GM11168 (cell line): ENCODE results near the gene USP4.
"Not testable (repeated sequence)": the region's sequence is repeated elsewhere in the genome, so short reads cannot be mapped to it uniquely, and the experiment has no call there.

Source experiments
- in situ Hi-C: fragments of 300-500 bp; cut with MboI; formaldehyde crosslinking; loops from one replicate; pipeline ENCODE4 v1.12.0; 2022; ENCODE audit warnings: low sequenced_read_pairs; ENCODE audit not compliant: unreplicated experiment

The USP4 gene

GRCh38 chr3:49339941-49340800 is at the start of gene USP4:
Gene USP4 (minus strand): TSS chr3:49340053. CDS start chr3:49340024, 29 bp downstream.
- in situ Hi-C loops, result loop anchor here (5.0 kb wide), 1 partner anchor 107 kb away; no protein-coding TSS in a partner anchor

GRCh38 chr3:49389297-49389696 is 49.4 kb upstream of the USP4 start:
- in situ Hi-C loops, result no loop called here

- in situ Hi-C loops, result no loop called here
Observed at GRCh38 chr3:49388289-49388820, 48.5 kb upstream of the USP4 start.

DNA sequence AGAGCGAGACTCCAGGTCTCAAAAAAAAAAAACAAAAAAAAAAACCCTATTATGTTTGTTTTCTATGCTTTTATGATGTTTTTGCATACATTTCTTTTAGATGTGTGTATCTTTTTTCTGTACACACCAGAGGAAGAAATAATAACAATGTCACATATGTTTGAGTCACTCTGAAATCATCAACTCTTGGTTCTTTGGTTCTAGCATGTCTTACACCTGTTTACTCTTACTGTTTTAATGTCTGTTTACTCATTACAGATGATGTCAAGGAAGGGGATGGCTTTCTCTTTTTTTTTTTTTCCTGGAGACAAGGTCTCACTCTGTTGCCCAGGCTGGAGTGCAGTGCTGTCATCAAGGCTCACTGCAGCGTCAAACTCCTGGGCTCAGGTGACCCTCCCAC is 47.9 kb upstream of the USP4 start:
- in situ Hi-C loops, result no loop called here

DNA sequence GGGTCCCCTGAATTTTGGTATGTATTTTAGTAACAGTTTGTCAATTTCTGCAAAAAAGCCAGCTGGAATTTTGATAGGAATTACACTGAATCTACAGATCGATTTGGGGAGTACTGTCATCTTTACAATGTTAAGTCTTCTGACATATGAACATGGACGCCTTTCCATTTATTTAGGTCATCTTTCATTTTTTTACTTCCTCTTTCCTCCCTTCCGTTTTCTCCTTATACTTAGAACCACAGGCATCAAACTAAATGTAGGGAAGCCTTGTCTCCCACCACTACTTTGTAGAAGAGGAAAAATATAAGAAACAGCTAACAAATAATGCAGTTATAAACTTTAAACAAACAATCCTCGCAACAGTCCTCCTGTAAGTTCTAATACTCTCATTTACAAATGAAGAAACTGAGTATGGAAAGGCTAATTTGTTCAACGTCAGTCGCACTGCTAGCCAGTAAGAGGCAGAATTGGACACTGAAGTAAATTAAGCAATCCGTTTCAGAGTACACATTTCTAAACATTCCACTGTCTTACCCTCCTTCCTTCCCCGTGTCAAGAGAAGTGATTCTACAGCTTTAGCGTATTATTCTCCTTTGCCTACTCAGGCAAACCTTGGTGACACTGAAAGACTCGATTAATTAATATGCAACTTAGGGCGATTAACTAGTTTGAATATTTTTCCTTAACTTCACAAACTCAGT is 46.4 kb upstream of the USP4 start:
- in situ Hi-C loops, result no loop called here

DNA sequence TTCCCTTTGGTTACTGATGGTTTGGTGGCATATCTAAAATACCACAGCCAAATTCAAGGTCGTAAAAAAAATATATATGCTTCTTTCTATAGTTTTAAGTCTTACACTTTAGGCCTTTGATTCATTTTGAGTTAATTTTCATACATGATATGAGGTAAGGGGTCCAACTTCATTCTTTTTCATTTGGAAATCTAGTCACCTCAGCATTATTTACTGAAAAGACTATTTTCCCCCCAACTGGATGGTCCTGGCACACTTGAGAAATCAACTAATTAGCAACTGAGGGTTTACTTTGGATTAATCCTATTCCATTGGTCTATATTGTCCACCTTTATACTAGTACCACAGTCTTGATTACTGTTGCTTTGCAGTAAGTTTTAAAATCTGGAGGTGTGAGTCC is 45.8 kb upstream of the USP4 start:
- in situ Hi-C loops, result no loop called here

DNA sequence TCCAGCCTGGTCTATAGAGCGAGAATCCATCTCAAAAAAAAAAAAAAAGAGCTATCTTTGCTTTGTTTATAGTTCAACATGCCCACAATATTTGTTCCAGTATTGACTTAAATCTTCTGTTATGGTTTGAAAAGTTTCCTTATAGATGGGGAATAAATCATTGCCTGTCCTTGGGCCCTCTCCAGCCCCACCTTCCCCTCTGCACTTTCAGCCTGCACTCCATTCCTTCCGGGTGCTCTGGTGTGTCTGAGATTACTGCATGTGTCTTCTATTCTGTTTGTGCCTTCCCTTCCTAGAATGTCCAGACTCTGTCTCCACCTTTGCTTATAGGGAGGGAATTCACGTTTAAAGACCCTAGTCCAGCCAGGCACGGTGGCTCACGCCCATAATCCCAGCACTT is 43.5 kb upstream of the USP4 start:
- in situ Hi-C loops, result no loop called here

DNA sequence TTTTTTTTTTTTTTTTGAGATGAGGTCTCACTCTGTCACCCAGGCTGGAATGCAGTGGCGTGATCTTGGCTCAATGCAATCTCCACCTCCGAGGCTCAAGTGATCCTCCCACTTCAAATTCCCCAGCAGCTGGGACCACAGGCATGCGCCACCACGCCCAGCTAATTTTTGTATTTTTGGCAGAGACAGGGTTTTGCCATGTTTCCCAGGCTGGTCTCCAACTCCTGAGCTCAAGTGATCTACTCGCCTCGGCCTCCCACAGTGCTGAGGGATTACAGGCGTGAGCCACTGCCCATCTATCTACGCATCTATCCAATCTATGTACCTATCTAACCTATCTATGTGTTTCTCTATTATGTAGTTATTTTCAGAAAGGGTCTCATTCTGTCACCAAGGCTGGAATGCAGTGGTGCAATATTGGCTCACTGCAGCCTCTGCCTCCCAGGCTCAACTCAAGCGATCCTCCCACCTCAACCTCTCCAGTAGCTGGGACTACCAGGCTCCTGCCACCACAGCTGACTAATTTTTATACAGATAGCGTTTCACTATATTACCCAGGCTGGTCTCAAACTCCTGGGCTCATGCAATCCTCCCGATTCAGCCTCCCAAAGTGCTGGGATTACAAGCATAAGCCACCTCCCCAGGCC is 38.5 kb upstream of the USP4 start:
- in situ Hi-C loops, result no loop called here

DNA sequence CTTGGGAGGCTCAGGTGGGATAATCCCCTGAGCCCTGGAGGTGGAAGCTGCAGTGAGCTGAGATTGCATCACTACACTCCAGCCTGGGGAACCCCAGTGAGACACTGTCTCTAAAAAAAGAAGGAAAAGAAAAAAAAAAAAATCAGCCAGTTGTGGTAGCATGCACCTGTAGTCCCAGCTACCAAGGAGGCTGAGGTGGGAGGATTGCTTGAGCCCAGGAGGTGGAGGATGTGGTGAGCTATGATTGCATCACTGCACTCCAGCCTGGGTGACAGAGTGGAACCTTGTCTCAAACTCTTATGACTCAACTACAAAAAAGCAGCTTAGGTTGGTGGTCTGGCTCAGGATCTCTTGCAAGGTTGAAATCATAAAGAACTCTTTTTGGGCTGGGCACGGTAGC is 37.6 kb upstream of the USP4 start:
- in situ Hi-C loops, result no loop called here

DNA sequence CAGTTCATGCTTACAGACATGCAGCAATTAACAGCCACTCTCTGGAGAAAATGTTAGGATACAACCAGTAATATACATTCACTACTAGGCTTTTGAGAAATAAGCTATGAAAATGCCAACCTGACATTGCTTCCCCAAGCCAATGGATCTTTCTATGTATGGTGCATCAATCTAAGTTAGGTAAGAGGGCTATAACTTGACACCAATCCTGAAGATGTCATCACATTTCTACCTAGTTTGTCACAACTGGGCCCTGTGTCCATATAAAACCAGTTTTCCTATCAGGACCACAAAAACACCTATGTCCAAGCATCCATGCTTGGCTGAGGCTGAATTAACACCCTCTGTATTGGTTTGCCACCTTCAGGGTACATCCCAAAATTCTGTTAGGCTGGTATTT is 32.1 kb upstream of the USP4 start:
- in situ Hi-C loops, result no loop called here

DNA sequence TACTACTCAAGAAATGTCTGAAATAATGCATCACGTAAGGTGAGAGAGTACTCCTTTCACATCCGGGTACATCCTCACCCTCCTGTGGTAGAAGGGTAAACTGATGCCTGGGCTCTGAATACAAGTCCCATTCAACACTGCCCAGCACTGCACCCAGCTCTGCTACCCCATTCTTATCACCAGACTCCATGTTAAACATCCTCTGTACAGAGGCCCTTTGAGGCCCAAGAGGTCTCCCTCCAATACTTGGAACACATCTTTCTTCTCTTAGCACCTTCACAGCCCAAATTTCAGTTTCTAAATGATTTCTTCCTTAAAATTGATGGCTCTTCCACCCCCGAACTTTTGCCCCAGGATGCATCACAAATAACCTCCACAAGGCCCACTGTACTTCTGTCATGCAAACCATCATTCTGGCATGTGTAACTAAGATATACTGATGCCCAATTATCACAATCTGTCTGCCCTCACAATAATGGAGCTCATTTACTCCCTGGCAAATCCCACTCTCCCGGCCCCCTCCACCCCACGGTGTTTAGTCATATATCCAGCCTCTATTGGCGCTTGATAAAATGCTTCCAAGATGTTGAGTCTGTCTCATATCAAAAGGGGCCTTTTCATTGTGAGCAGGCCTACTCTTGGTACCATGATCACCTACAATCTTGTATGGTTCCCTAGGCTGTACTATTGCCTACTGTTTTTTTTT is 30.9 kb upstream of the USP4 start:
- in situ Hi-C loops, result no loop called here

DNA sequence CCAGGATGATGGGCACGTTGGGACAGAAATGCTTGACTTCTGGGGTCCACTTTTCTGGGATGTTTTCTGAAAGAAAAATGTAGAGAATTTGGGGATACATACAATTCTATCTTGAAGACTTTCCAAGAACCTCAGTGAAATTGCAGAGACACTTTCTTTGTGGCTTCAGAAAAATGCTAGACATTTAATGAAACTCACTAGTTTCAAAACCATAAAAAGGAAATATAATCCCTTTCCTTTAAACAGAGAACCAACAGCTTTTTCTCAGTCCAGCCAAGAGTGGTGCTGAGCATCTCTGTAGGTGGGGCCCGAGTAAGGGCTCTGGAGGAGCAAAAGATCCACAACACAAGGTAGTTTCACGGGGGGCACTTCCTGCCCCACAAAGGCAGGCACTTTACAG is 22.7 kb upstream of the USP4 start:
- in situ Hi-C loops, result no loop called here

DNA sequence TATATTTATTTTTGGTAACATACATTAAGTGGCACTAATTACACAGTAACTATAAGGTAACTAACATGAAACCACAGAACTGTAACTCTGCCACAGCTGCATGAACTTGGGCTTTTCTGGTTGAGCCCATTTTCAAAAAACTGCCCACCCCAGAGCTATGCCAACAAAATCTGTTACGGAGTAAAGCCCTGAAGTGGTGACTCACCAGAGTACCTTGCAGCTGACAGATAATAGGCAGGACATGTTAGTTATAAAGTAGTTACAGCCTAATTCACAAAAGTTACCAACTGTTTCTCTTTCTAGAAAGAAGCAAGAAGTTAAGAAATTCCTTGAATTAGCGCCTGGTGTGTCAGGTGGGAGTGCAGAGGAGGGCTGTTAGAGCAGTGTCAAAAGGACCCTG is 19.8 kb upstream of the USP4 start:
- in situ Hi-C loops, result no loop called here

DNA sequence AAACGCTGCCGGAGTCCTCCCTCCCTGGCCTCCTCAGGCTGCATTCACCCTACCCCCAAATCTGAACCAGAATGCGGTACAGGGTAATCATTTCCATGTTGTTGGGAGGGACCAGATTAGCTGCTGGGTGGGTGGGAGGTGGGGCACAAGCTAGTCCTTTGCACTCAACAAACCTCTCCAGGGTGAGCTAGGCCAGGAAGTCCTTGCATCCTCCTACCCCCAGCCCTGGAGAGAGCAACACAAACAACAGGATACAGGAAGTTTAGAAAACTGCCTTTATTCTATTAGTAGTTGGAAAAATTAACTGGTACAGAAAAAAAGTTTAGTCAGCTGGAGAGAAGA is 19.0 kb upstream of the USP4 start:
- in situ Hi-C loops, result no loop called here

DNA sequence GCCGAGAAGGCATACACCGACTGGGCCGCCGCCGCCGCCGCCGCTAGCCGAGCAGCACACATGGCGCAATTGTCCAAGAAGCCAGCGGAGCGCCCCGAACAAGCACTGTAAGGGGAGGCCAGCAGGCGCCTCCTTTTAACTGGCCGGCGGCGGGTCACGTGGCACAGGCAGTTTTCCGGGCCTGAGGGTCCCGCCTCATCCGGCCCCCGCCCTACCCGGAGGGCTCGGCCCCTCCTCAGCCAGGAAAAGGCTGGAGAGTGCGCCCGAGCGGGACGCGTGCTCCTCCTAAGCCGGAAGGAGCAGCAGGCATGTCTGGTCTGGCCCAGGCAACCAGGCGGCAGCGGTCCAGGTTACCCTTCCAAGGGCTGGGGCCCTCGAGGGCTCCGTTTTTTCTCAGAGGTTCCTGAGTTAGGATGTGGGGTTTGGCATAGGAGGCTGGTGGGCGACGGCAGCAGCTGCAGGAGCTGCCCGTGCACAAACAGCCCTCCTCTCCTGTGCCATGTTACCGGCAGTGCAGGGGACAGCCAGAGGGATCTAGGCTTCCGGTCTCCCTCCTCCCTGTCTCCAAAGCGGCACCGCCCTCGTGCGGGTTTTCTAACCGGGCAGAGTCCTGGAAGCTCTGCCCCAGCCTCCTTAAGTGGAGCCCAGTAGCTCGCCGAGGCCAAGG is 18.5 kb upstream of the USP4 start, which contains the start of gene GPX1:
Gene GPX1, minus strand, starts transcription at position 137 of the 667 bp plus-strand sequence. Its CDS starts 75 bp downstream, at position 62.
- in situ Hi-C loops, result no loop called here

DNA sequence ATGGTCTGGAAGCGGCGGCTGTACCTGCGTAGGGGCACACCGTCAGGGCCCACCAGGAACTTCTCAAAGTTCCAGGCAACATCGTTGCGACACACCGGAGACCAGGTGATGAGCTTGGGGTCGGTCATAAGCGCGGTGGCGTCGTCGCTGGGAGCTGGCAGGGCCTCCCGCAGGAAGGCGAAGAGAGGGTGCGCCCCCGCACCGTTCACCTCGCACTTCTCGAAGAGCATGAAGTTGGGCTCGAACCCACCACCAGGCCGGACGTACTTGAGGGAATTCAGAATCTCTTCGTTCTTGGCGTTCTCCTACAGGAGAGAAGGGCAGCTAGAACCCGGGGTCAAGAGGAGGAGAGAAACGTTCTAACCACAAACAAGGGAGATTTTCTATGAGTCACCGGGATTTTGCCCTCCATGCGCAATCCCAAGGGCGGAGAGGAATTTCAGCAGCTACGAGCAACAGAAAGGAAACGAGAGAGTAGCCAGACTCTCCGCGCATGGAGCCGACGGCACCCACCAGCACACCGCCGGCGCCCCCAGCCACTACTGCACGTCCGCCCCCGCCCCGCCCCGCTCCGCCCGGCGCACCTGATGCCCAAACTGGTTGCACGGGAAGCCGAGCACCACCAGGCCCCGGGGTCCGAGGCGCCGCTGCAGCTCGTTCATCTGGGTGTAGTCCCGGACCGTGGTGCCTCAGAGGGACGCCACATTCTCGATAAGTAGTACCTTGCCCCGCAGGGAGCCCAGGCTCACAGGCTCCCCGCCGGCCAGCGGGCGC is 17.8 kb upstream of the USP4 start:
- in situ Hi-C loops, result not testable (repeated sequence)

- in situ Hi-C loops, result not testable (repeated sequence)
Observed at GRCh38 chr3:49357095-49357442, 17.2 kb upstream of the USP4 start.

DNA sequence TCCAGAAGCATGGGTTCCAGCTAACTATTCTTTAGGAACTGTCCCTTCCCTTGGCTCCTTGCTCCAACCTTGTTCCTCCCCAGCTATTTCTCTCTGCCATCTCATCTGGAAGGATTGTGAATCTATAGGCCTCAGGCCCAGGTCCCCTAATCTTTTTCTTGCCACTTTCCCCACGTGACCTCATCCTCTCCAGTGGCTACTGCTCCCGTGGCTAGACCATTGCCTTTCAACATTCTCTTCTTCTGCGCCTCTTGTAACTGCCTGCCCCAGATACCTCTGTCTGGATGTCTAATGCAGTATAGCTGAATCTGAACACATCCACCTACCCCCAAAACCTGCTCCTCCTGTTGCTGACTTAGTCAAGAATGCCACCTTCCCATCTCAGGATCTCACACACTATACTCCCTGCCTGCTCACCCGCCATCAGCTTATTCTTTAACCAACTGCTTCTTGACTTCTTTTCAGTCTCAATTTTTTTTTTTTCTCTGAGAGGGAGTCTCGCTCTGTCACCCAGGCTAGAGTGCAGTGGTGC is 13.1 kb upstream of the USP4 start:
- in situ Hi-C loops, result no loop called here

DNA sequence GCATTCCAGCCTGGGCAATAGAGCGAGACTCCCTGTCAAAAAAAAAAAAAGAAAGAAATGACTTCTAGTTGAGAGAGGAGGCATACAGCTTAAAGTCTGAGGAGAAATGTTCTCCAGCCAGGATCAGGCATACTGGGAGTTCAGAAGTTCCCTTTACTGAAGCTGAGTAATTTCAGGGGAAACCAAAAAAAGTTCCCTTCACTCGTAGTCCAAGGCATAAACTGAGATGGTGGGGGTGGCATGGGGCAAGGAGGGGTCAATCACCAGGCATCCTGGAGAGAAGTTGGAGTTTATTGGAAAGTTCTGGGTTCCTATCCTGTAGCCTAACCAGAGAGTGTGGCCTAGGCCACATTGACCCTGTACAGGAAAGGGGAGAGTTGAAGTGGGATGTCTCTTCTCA is 12.4 kb upstream of the USP4 start:
- in situ Hi-C loops, result no loop called here
